GM12891 (cell line): ENCODE results near the gene CGNL1.

Experiments used
- DNase-seq: peaks from one replicate; pipeline ENCODE4 v3.0.0; 2011; ENCODE audit warnings: low spot score; ENCODE audit not compliant: insufficient read length
- FAIRE-seq: peaks from 2 replicates; lab custom pipeline; 2011; peaks lifted over from hg19 to GRCh38; lab: Jason Lieb, UNC
- PAX5 ChIP-seq: IDR thresholded peaks from 2 replicates; pipeline ENCODE4 v1.6.1; 2011; ENCODE audit warnings: low read length, moderate library complexity, mild to moderate bottlenecking; ENCODE audit not compliant: insufficient read depth, severe bottlenecking
- POLR2A ChIP-seq: IDR thresholded peaks from 2 replicates; pipeline ENCODE4 v1.6.1; 2011; ENCODE audit warnings: low read depth, low read length, control low read depth
- POLR2AphosphoS5 ChIP-seq: IDR thresholded peaks from 2 replicates; pipeline ENCODE4 v1.6.1; 2011; ENCODE audit warnings: low read depth, low read length, control low read depth
- POU2F2 ChIP-seq: IDR thresholded peaks from 2 replicates; pipeline ENCODE4 v1.6.1; 2011; ENCODE audit warnings: low read depth, mild to moderate bottlenecking, control low read depth, low read length, moderate library complexity
- SPI1 ChIP-seq: IDR thresholded peaks from 2 replicates; pipeline ENCODE4 v1.6.1; 2011; ENCODE audit warnings: low read depth, low read length, control low read depth
- TAF1 ChIP-seq: IDR thresholded peaks from 2 replicates; pipeline ENCODE4 v1.6.1; 2011; ENCODE audit warnings: low read depth, low read length, control low read depth

Gene CGNL1

DNA sequence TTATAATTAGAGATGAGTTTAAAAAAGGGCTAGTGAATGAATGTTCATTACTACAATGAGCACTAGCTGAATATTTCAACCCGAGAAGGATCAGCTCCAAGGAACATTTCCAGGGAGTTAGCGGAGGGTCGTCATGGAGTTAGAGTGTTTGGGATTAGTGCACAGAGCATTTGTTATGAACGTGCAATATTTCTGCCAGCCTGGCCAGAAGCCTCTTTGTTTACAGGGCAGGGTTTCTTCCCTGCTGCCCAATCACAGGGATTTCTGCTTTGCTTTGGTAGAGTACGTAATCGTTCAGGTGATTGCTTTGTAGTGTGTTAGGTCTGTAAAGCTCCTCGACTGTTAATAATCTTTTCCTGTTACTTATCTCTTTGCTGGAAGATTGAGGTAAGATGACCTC lies 5.9 kb downstream of the CGNL1 start:
- TF ChIP-seq POLR2A, result no peak
- TF ChIP-seq SPI1, result no peak
- TF ChIP-seq TAF1, result no peak
- TF ChIP-seq POLR2AphosphoS5, result no peak
- no peak for TF ChIP-seq POU2F2
- TF ChIP-seq PAX5, result no peak
- FAIRE-seq, result no peak
- no peak for DNase-seq

DNA sequence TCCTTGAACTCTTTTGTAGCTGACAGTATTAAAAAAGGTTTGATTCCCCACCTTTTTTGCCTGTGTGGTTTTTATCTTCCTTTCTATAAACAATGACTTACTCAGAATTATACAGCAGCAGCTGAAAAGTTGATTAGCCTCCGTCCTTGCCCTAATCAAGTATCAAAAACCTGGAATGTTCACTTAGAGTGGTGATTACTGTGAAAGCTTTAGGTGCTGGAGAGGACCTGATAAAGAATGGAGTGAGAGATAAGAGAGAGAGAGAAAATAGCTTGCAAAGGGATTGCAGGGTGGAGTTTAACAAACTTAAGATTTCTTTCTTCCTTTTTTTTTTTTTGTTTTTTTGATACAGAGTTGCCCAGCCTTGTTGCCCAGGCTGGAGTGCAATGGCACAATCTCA lies 6.7 kb downstream of the CGNL1 start:
- FAIRE-seq (no peak), DNase-seq (no peak)
- no peak for TF ChIP-seq POU2F2
- no peak for TF ChIP-seq PAX5
- no peak for TF ChIP-seq TAF1
- no peak for TF ChIP-seq POLR2A
- no peak for TF ChIP-seq SPI1
- no peak for TF ChIP-seq POLR2AphosphoS5

DNA sequence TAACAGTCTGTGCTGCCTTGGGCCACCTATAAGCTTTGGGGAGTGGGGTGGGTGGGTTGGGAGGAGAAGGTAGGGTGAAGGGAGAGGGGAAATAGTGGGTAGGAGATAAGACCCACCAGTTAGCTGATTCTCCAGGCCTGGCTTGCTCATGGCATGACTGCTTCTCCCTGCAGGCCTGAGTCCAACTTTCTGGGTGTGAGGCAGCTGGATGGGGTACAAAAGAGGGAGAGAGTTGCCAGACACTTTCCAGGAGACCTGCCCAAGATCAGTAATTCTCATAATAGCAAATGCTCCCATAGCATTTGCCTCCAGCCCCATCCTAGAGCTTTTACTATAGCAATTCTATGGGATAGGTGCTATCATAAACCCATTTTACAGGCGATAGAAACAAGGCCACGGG lies 7.7 kb downstream of the CGNL1 start:
- TF ChIP-seq POLR2AphosphoS5 (no peak), PAX5 (no peak), POU2F2 (no peak), SPI1 (no peak), POLR2A (no peak), TAF1 (no peak)
- DNase-seq, result no peak
- FAIRE-seq, result no peak

DNA sequence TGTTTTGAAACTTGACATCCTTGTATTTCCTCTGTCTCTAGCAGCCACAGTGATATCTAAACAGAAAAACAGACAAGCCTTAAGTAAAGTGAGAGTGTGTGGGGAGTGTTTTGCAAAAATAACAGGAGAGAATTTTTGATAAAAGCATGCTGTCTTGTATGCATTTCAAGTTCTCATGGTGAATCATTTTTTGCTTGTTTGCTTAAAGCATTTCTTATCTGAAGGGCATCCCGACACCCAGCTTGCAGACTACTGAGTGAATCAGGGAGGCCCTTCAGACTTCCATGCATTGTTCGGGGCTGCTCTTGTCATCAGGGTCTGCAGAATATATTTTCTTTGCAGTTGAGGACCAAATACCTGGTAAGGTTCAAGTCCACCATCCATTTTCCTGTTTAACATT lies 8.5 kb downstream of the CGNL1 start:
- DNase-seq (no peak), FAIRE-seq (no peak)
- no peak for TF ChIP-seq PAX5
- no peak for TF ChIP-seq POU2F2
- no peak for TF ChIP-seq POLR2A
- no peak for TF ChIP-seq POLR2AphosphoS5
- no peak for TF ChIP-seq SPI1
- TF ChIP-seq TAF1, result no peak

DNA sequence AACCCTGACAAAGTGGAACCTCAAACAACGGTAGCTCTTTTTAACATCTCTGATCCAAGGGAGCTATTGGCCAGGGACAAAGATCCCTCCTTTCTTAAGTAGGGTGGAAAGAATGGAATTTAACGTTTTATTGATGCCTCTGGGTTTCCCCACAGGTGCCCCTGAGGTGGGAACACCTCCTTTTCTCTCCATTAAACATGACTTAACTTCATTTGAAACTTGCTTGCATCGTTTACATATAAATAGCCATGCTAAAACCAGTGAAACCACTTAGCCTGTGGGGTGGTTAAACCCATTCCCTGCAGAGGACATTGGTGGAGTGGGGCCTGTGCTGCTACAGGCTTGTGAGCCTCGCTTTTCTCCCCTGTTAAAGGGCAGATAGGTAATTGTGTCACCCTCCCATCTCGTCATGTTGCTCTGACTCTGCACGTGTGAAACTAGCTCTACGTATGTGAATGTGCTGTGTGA lies 9.7 kb downstream of the CGNL1 start:
- DNase-seq (no peak), FAIRE-seq (no peak)
- no peak for TF ChIP-seq POU2F2
- no peak for TF ChIP-seq SPI1
- no peak for TF ChIP-seq PAX5
- no peak for TF ChIP-seq POLR2A
- no peak for TF ChIP-seq POLR2AphosphoS5
- TF ChIP-seq TAF1, result no peak

DNA sequence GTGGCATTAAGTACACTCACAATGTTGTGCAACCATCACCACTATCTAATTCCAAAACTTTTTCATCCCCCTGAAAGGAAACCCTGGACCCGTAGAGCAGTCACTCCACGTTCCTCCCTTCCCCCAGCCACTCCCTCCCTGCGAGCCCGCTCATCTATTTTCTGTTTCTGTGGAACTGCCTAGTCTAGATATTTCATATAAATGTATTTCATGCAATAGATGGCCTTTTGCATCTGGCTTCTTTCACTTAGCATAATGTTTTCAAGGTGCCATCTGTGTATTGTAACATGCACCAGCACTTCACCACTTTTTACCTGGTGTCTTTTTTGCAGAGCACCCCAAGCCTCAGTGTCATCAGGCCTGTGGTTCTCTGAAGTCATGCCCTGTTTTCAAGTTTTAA lies 10.7 kb downstream of the CGNL1 start:
- TF ChIP-seq TAF1 (no peak), SPI1 (no peak), POLR2AphosphoS5 (no peak), POLR2A (no peak), POU2F2 (no peak), PAX5 (no peak)
- FAIRE-seq (no peak), DNase-seq (no peak)

DNA sequence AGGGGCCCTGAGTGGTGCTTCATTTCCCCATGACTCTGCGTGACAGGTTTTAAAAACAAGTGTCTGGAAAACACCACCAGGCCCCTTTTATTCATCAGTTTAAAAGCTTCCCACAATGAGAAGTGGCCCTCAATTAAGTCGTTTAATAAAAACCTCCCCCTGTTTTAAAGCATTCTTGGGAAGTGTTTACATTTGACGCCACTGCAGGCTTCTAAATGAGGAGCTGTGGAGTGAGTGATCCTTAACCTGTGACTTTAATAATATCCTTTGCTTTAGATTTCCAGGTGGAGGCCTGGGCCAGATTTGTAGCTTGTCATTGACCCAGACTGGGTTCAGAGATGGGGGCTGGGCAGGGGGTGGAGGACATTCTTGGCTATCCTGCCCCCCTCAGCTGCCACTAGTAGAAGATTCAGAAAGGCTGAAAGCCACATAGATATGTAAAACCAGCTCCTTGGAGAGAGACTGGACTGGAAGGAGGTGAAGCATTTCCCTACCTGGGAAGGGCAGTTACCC lies 11.3 kb downstream of the CGNL1 start:
- no peak for DNase-seq
- no peak for FAIRE-seq
- no peak for TF ChIP-seq POLR2A
- TF ChIP-seq TAF1, result no peak
- TF ChIP-seq PAX5, result no peak
- no peak for TF ChIP-seq SPI1
- TF ChIP-seq POLR2AphosphoS5, result no peak
- no peak for TF ChIP-seq POU2F2

DNA sequence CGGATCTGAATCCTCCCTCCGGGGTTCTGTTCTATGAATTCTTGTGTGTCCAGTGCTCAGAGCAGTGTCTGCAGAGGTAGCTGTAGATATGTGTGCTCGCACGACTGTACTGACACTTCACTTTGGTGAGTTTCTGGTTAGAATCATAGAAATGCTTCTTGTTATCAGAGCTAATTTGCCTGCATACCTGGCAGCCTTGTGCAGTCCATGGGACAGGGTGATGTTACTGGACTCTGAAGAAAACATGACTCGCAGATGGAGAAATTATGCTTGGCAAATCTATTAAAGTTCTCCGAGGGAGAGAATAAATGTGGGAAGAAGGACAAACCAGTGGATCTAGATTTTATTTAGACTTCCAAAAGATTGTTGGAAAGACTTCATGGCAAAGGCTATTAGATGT lies 12.2 kb downstream of the CGNL1 start:
- no peak for FAIRE-seq
- TF ChIP-seq PAX5 (no peak), POU2F2 (no peak), SPI1 (no peak), POLR2AphosphoS5 (no peak), POLR2A (no peak), TAF1 (no peak)
- DNase-seq, result no peak

DNA sequence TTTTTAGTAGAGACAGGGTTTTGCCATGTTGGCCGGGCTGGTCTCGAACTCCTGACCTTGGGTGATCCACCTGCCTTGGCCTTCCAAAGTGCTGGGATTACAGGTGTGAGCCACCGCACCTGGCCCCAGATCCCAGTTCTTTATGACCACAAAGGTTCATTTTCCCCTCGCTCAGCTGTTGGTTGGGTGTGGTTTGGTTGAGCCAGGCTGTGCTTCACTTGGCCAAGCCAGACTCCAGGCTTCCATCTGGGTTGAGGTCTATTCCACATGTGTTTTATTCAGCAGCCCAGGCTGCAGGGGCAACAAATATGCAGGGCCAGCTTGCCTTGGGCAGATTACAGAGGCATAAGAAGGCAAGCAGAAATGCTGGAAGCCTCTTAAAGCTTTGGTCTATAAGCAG lies 13.7 kb downstream of the CGNL1 start:
- DNase-seq, result no peak
- TF ChIP-seq PAX5 (no peak), POLR2AphosphoS5 (no peak), POLR2A (no peak), TAF1 (no peak), POU2F2 (no peak), SPI1 (no peak)
- no peak for FAIRE-seq

DNA sequence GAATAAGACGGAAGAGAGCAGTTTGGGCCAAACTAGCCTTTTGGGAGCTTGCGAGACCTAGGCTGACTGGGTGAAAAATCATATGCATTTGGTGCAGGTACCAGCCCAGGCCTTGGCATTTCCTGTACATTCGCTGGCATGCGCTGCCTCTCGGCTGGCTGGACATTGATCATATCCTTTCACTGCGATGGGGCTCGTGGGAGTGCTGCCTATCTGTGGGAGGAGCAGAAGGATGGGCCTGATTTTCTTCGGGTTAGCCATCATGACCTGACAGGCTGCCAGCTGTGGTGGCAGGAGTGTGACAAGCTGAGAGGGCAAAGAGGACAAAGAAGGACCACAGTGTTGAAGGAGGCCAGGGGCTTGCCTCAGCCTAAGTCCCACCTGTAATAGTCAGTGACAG lies 14.3 kb downstream of the CGNL1 start:
- DNase-seq (no peak), FAIRE-seq (no peak)
- TF ChIP-seq POLR2A, result no peak
- no peak for TF ChIP-seq POLR2AphosphoS5
